ENCODE data around the gene SURF6.
A peak's percentile ranks its signal among the peaks of the same experiment; 100 is the strongest.

The SURF6 gene

GRCh38 chr9:133335924-133336811 is at the start of gene SURF6:
SURF6 (minus strand) TSS chr9:133336188; CDS start chr9:133336132, 56 bp downstream.
- TF ChIP-seq CTCF (IDR thresholded peaks at IDR 0.05; ENCODE audit: borderline replicate concordance, insufficient read depth, low read depth, low read length): no peak
- peak within 1 kb of the TSS; percentile 55 for H3K4me3 ChIP-seq (ENCODE audit: low read depth, low read length)

GRCh38 chr9:133385452-133385851 is 49.5 kb upstream of the SURF6 start:
- no peak for TF ChIP-seq CTCF (IDR thresholded peaks at IDR 0.05; ENCODE audit: borderline replicate concordance, insufficient read depth, low read depth, low read length)
- H3K4me3 ChIP-seq (ENCODE audit: low read depth, low read length): no peak overlapping the region

GRCh38 chr9:133384736-133385321 is 48.8 kb upstream of the SURF6 start:
- no peak overlapping the region for H3K4me3 ChIP-seq (ENCODE audit: low read depth, low read length)
- no peak for TF ChIP-seq CTCF (IDR thresholded peaks at IDR 0.05; ENCODE audit: borderline replicate concordance, insufficient read depth, low read depth, low read length)

GRCh38 chr9:133383438-133383837 is 47.5 kb upstream of the SURF6 start:
- H3K4me3 ChIP-seq (ENCODE audit: low read depth, low read length): no peak overlapping the region
- TF ChIP-seq CTCF (IDR thresholded peaks at IDR 0.05; ENCODE audit: borderline replicate concordance, insufficient read depth, low read depth, low read length): no peak

- TF ChIP-seq CTCF (IDR thresholded peaks at IDR 0.05; ENCODE audit: borderline replicate concordance, insufficient read depth, low read depth, low read length): no peak
- no peak overlapping the region for H3K4me3 ChIP-seq (ENCODE audit: low read depth, low read length)
Observed at GRCh38 chr9:133382507-133383141, 46.6 kb upstream of the SURF6 start.

- no peak for TF ChIP-seq CTCF (IDR thresholded peaks at IDR 0.05; ENCODE audit: borderline replicate concordance, insufficient read depth, low read depth, low read length)
- no peak overlapping the region for H3K4me3 ChIP-seq (ENCODE audit: low read depth, low read length)
Observed at GRCh38 chr9:133380734-133381133, 44.7 kb upstream of the SURF6 start.
